ENCODE results near the gene WWC2.
A peak's percentile ranks its signal among the peaks of the same experiment; 100 is the strongest.
"Not testable (repeated sequence)": the region's sequence is repeated elsewhere in the genome, so short reads cannot be mapped to it uniquely, and the experiment has no call there.

WWC2 gene

DNA sequence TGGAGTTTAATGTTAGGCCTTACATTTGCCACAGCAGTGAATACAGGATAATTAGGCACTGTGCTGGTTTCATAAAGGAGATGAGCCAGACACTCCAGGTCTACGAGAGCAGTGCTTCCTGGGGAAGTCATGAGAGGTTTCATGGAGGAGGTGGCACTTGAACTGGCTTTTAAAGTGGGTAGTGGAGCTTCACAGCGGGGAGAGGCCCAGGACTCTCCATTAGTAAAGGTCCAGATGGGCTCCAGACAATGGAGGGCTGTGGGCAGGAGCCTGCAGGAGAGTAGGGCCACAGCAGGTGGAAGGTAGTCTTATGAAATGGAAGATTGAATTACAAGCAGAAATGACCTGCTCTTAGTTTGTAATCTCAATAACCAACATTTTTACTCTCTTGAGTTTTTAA is 192.0 kb downstream of the WWC2 start:
- DNase-seq, result no peak

DNA sequence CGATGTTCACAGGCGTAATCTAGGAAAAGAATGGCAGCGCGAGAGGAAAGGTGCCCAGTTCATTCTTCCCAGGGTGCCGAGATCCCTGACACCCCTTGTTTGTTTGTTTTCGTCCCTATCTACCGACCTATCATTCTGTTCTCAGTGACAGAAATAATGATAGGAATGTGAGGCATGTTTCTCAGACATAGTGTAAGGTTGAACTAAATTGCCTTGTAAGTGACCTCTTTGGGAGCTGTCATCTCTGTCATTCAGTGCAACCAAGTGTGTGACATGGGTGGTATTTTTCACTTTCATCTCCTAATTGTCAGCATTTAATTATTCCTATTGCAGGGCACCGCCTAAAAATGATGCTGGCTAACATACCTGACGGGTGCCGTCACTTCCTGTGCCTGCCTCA is 196.7 kb downstream of the WWC2 start:
- no peak for DNase-seq

DNA sequence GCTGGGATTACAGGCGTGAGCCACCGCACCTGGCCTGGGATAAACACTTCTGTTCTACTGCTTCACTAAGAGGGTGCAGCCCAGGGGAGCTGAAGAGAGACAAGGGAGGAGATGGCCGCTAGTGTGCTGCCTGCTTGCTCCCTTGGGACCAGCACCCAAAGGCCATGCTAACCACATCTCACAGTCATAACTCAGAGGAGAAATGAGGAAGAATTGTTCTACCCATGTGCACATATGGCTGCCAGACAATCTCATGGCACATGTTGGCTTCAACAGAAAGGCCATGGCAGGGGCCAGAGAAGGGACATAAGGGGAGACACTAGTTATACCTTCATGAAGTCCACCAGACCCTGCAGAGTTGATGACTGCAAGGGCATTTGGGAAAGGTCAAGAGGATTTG is 198.6 kb downstream of the WWC2 start:
- DNase-seq, result no peak

DNA sequence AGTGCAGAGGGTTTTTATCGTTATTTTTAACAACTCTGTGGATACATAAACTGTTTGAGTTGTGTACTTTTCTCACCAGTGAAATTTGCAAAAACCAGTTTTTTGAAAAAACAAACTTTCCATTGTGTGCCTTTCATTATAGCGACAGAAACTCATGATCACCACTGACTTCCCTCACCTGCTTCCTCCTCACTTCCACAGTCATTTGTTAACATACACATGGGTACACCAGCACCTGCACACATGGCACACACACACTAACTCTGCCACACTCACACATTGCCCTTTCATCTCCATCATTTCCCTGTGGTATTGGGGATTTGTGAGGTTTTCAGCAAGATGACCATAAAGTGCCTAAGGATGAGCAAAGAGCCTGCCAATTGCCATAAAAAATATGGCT is 200.4 kb downstream of the WWC2 start:
- DNase-seq, result no peak

DNA sequence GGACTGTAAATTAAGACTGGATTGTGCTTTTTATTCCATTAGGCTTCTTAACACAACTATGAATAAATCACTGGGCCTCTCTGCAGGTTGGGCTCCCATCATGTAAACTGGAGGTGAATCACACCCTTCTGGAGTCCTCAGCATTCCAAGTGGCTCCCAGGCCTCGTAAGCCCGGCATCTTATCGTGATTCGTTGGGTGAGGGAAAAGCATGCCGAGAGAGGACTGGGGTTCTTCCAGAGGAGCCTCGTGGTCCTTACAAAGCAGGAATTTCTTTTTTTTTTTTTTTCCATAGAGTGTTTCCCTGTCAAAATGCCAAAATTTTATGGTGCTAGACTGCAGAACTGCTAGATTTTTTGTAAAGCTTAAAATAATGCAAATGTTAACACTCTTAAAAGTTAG is 201.0 kb downstream of the WWC2 start:
- no peak for DNase-seq

DNA sequence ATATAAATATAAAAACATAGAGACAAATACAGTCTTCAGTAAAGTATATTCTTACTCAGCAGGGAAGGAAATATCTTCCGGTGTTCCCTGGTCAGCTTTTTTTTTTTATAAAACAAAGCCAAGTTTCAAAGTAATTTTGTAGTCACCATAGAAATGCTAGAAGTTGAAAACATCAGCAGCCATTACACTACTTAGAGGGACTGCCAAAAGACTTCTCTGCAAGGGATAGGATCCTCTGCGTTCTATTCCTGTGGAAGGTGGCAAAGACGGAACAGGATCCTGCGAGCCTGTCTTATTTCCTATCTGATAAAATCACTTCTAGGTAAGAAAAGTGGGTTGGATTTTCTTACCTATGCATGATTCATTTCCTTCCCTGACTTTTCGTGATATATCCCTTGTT is 201.6 kb downstream of the WWC2 start:
- no peak for DNase-seq

DNA sequence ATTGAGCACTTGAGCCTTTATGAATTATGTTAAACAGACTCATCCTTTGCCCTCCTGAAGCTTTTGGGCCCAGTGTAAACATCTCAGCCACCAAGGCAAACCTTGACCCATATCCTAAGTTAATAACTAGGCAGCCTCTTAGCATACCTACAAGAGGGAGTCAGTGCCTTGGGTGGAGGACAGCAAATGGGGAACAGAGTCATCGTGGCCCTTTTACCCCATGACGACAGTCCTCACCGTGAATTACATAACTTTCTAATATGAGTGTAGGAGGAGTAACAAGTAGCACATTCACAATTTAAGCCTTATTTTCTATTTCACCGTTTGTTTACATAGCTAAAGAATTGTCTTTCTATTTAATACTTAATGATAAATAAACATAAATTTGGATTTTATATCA is 204.2 kb downstream of the WWC2 start:
- DNase-seq, result no peak

DNA sequence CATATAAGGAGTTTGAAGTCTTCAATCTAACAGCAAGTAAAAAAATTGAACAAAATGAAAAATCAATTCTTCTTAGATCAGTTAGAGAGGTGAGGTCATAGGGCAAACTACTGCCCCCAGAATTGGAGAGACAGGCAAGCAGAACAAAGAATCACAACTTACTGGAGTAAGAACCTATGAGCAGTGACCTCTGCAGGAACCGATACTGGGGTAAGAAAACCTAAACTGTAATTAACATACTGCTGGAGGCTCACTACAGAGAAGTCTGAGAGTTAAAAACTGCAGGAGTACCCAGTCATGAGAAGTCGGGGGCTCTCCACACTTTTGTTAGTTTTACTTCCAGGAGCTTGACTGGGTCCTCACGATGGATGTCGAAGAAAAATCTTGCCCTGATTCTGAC is 205.0 kb downstream of the WWC2 start:
- no peak for DNase-seq

DNA sequence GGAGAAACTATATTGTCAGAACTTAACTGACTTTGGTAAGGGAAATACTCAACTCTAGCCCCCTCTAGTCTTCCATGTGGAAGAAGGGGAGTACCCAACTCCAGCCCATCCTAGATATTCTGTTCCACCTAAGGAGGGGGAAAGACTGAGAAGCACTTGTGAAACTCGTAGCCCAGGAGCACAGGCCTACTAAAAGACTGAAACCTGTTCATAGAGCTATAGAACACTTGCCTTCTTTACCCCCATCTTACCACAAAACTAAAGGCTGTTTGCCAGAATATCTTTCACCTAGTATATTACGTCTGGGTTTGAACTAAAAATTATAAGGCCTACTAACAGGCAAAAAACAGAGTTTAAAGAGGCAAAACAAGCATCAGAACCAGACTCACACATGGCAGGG is 205.5 kb downstream of the WWC2 start:
- DNase-seq, result no peak

DNA sequence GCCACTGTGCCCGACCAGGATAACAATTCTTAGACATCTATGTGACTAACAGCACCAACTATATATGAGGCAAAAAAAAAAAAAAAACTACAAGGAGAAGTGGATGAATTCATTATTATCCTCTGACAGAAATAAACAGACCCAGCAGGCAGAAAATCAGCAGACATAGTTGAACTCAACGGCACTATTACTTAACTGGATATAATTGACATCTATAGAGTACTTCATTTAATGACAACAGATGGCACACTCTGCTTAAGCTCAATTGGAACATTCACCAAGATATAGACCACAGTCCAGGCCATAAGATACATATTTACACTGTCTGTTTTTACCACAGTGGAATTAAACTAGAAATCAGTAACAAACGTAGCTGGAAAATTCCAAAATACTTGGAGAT is 207.8 kb downstream of the WWC2 start:
- DNase-seq, result no peak

DNA sequence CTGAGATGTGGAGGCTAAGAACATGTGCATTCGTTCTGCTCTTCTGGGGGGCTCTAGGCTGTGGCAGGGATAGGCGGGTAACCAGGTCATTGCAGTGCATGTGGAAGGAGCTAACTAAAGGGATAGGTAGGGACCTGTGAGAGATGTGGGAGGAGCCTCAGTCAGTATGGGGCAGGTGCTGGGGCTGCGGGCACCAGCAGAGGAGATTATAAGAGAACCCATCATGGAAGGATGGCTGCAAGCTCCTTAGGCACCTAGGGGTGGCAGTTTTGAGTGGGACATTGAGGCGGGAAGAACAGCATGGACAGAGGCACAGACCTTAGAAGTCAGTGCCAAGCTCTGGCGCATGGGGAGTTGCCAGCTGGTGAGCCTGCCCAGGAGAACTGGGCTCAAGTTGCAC is 213.8 kb downstream of the WWC2 start:
- DNase-seq, result no peak

DNA sequence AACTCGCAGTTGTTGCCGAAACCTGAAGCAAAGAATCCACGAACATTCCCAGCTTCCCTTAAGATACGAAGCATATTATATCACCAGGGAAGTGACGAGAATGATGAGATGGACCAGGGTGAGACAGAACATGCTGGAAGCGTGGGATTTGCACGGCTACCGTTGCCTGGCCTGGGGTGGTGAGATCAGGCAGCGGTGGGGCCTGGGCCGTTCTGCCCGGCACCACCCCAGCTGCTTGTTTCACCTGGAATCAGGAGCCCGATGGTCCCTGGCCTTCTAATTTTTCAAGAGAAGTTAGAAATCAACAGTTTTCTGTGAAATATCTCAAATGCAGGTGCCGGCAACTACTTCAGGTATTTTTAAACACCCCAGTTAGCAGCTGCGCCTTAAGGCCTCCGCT is 215.3 kb downstream of the WWC2 start:
- no peak for DNase-seq

DNA sequence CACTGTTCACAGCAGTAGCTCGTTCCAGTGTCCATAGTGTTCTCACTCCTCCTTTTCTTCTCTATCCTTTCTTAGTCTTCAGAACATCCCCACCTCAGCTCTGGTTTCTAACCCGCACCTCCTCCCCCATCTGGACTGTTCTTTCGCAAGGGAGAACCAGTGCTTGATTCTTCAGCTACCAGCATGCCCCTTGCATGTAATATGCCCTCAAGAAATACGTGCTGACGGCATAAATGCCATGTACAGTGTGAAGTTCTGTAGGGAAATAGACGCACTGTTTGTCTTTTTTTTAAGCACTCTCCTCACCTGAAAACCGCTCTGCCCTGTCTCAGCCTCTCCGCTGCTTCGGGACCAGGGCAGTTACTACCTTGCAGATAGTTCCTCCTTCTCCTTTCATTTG is 215.7 kb downstream of the WWC2 start:
- DNase-seq, result no peak

DNA sequence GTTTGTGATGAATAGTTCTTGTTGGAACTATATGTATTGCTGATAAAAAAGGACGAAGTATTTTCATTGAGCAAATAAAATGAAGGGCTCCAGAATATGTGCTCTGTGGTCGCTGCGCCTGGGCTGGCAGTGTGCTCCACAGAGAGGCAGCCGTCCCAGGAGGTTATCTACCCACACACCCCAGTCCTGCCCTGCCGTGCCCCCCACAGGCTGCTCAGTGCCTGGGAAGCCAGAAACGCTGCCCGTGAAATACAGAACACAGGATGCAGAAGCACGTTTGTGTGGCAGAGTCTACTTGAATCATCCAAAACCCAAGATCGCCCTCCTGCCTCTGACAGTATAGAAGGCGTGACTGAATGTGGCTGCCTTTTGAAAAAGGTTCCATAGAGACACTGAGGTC is 219.6 kb downstream of the WWC2 start:
- DNase-seq, result no peak

DNA sequence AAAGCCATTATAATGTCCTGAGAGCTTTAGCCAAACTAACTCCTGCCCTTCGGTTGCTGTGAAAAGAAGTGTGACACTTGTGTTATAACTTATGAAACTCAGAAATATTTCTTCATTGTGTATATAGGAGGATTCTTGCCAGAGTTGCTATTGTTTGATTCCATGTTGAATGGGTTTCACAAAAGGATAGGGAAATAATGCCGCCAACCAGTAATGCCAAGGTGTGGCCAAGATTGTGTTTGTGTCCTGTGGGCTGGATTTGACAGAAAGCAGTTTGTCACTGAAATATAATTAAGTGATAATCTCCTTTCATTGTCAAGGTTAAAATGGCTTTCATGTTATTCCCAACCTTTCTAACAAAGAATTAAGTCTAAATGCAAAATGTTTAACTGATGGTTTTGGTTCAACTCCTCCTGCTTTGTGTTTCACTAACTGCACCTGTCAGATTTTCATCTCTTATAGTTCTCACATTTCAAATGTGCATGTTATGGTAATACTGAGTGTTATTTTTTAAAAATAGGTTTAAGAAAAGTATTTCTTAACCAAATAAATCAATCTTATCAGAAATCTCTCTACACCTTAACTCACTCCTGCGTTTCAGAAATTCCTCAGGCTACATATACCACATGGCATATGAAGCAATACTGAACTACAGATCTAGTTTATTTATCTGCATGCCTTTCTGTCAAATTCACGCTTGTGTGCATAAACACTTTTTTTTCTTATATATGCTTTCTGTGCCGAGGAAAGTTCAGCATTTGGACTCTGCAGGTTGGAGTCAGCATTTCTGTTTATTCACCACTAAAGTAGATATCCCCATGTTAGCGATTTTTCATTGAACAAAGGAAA is 221.4 kb downstream of the WWC2 start, which contains the start of gene CLDN22:
TSS of gene CLDN22 (minus strand) at position 66 of the 849 bp plus-strand sequence. CDS start at position 8, 58 bp downstream.
- DNase-seq, result no peak

DNA sequence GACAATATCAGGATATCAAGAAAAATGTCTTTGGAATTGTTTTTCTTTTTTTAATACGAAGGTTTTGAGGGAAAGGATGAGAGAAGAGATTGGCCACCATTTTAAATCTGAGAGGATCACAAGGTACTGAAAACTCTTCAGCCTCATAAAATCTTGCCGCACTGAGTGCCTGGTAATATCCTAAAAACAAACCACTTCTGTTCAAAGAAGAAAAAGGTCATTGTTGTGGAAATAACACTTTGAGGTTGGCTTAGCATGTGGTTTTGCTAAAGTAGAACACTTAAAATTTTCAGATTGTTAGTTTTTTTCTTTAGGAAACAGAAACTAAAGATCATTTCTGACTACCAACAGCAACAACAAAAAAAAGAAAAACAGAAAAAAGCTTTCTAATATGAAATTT is 222.0 kb downstream of the WWC2 start:
- peak in 1 of 51 donors; percentile 18 for DNase-seq

DNA sequence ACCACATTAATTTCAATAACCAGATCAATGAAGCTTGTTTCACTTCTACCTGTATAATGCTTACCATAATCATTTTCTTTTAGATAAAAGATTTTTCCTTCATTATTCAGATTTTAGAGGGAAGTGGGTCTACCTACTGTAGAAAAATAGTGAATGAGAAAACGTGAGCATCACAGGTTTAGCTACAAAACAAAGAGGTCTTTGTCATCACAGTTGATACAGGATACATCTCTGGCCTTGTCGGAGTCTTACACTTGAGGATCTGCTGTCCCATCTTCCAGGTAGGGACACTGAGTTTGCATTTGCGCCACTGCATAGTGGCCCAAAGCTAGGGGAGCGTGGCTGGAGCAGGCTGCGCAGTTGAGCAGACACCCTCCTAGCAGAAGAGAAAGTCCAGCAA is 222.5 kb downstream of the WWC2 start:
- no peak for DNase-seq

DNA sequence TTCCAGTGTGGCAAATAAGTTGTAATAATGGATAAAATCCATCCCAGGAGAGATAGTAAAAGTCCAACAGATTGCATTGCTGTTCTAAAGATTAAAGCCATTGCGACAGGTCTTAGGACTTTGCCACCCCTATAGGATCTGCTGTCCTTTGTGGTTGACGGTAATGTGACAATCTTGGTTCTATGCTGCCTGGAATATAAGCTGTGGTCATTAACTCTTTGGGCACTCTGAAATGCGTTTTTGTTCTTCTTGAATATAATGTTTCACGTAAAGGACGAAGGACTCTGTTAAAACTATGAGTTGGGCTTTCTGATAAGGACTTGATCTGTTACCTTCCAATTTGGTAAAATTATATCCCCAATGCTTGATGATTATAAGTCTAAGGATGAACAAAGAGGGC is 223.3 kb downstream of the WWC2 start, which contains the start of gene CLDN24:
TSS of gene CLDN24 (minus strand) at position 101 of the 400 bp plus-strand sequence. CDS start at position 101, 0 bp downstream.
- DNase-seq, result no peak

DNA sequence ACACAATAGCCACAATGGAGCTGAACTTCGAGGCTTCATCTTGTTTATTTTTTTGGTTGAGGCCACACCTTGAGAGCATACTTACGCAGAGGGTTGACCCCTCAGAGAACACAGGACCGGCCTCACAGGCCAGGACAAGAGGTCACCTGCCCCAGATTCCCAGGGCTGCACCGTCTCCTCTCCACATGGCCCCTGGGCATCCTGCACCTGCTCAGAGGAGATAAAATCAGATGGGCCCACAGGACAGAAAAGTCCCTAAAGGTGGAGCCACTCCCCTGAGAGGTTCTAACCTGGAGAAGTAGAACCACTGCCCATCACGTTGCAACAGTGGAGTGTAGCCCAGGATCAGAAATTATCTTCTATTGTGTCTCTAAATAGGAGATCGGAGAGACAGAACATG is 224.2 kb downstream of the WWC2 start:
- DNase-seq, result no peak

DNA sequence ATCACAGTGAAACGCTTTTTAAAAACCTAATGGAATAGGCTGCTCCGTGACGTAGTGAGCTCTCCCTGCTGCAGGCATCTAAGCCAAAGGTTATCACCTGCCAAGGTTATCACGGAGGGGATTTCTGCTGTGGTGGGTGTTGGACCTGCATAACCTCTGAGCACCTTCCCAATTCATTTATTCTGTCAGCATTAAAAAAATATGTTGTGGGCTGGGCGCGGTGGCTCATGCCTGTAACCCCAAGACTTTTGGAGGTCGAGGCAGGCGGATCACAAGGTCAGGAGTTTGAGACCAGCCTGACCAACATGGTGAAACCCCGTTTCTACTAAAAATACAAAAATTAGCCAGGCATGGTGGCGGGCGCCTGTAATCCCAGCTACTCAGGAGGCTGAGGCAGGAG is 225.0 kb downstream of the WWC2 start:
- DNase-seq, result not testable (repeated sequence)

DNA sequence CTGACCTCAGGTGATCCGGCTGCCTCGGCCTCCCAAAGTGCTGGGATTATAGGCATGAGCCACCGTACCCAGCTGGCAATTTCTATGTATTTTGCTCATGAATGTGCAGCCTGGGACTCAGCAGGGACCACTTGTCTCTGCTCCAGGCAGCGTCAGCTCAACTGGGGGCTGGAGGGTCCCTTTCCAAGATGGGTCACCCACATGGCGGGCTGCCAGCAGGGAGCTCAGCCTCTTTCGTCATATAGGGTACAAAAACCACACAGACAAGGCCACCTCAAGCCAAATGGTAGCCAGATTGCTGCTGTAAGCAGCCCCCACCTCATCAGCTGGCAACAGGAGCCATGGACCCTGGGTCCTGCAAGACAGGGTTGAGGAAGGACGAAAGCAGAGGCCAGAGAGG is 225.6 kb downstream of the WWC2 start:
- no peak for DNase-seq

DNA sequence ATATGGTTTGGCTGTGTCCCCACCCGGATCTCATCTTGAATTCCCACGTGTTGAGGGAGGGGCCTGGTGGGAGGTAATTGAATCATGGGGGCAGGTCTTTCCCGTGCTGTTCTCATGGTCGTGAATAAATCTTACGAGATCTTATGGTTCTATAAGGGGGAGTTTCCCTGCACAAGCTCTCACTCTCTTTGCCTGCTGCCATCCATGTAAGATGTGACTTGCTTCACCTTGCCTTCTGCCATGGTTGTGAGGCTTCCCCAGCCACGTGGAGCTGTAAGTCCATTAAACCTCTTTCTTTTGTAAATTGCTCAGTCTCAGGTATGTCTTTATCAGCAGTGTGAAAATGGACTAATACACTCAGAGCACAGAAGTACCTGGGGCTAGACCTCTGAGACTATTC is 227.3 kb downstream of the WWC2 start:
- DNase-seq, result not testable (repeated sequence)

DNA sequence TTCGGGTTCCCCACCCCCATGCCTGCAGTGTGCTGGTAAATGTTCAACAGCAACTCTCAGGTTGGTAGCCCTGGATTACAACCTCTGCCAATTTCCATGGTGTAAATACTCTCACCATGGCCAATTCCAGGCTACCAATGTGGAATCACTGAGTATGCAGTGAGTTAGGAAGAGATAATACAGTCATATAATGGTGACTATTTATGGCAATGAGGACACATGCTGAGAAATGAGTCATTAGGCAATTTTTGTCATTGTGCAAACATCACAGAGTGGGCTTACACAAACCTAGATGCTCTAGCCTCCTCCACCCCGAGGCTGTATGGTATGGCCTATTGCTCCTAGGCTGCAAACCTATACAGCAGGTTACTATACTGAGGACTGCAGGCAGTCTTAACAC is 227.8 kb downstream of the WWC2 start:
- DNase-seq, result no peak

DNA sequence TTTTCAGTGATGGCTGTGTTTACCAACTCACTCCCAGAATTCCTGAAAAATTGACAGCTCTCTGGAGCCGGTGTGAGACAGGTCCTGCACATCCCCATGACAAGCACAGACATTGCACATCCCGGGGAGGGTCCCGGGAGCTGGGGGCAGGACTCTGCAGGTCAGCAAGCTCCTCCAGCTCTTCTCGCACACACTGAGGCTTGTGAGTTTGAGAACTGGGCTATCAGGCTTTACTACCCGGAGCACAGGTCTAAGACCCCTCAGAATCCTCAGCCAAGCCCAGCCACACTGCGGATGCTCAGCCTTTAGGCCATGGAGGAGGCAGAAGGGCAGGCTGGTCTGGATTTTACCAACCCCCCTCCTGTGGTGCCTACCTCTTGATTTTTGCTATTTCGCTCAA is 228.8 kb downstream of the WWC2 start:
- no peak for DNase-seq

Data from hypothalamus (tissue), 51 donors.